ENCODE data around the gene BPNT1. TPM values are rescaled to one million over a fixed set of nuclear protein-coding genes. Genes with fewer than 3 reads are reported as not detected.
"Not testable (repeated sequence)": the region's sequence is repeated elsewhere in the genome, so short reads cannot be mapped to it uniquely, and the experiment has no call there.

The BPNT1 gene
- total RNA-seq, 1 donor from 2014 or later: 27.1 TPM

DNA sequence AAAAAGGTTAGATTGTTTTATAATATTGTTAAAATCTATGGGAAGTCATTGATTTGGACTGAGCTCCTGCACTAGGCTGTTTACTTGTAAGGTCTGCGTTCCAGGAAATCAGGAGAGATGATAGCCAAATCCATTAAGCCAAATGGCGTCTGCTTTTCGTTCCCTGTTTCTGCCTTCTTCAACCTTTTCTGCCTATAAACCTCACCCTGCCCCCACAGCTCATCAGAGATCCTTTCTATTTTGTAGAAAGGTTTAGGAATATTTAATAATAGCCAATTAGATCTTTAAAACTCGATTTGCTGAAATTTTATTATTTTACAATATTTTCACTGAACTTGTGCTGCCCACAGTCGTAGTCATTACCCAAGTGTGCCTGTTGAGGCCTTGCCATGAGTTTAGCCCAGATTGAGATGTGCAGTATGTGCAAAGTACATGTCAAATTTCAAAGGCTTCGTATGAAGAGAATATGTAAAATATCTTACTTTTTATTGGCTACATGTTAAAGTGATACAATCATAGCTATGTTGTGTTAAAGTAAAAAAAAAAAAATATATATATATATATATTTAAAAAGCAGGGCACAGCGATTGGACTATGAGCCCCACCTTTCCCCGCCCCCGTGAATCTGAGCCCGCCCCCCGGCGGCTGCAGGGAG is 3.9 kb upstream of the BPNT1 start:
- Mint-ChIP-seq H3K4me1 (ENCODE audit: low read depth) (peaks cover 6% of the 10 kb centered on the region), H3K4me3 (ENCODE audit: low read depth) (peak overlapping the region; percentile 50), H3K36me3 (ENCODE audit: insufficient read depth) (peaks cover 16% of the 10 kb centered on the region), H3K27me3 (no peaks in the 10 kb centered on the region), H3K27ac (no peak overlapping the region), H3K9me3 (ENCODE audit: low read depth) (no peaks in the 10 kb centered on the region)
- DNase-seq (ENCODE audit: low spot score, unreplicated experiment): no peak
- no peak for TF ChIP-seq CTCF (IDR thresholded peaks at IDR 0.05; ENCODE audit: unreplicated experiment)

GRCh38 chr1:220092694-220093093 is 3.1 kb upstream of the BPNT1 start:
- H3K27ac Mint-ChIP-seq: no peak overlapping the region
- no peak overlapping the region for H3K4me3 Mint-ChIP-seq (ENCODE audit: low read depth)
- H3K36me3 Mint-ChIP-seq (ENCODE audit: insufficient read depth): peaks cover 12% of the 10 kb centered on the region
- peaks cover 6% of the 10 kb centered on the region for H3K4me1 Mint-ChIP-seq (ENCODE audit: low read depth)
- DNase-seq (ENCODE audit: low spot score, unreplicated experiment): no peak
- no peaks in the 10 kb centered on the region for H3K9me3 Mint-ChIP-seq (ENCODE audit: low read depth)
- TF ChIP-seq CTCF (IDR thresholded peaks at IDR 0.05; ENCODE audit: unreplicated experiment): no peak
- no peaks in the 10 kb centered on the region for H3K27me3 Mint-ChIP-seq

- H3K36me3 Mint-ChIP-seq (ENCODE audit: insufficient read depth): peaks cover 11% of the 10 kb centered on the region
- H3K27ac Mint-ChIP-seq; H3K4me3 Mint-ChIP-seq (ENCODE audit: low read depth): not testable (repeated sequence)
Measured at GRCh38 chr1:220086261-220086686, 3.3 kb downstream of the BPNT1 start.

DNA sequence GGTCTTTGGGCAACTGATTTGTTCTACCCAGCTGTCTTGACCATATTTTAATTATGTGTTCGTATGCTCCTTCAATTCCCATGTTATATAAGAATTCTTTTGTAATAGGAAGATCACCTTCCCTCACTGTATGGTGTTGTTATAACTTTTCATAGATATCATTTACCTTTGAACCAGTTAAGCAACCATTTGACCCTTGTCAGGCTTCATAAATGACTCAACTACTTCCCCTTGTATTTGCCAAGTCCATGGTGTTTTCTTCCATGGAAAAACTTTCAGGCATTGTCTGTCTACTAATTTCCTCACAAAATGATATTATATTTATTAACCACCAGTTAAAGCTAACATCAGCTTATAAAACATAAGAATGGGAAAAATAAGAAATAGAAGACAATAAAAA is 5.1 kb downstream of the BPNT1 start:
- no peak for TF ChIP-seq CTCF (IDR thresholded peaks at IDR 0.05; ENCODE audit: unreplicated experiment)
- Mint-ChIP-seq H3K9me3 (ENCODE audit: low read depth) (no peaks in the 10 kb centered on the region), H3K27ac (no peak overlapping the region), H3K27me3 (no peaks in the 10 kb centered on the region), H3K4me1 (ENCODE audit: low read depth) (no peaks in the 10 kb centered on the region), H3K36me3 (ENCODE audit: insufficient read depth) (peaks cover 17% of the 10 kb centered on the region), H3K4me3 (ENCODE audit: low read depth) (no peak overlapping the region)
- DNase-seq (ENCODE audit: low spot score, unreplicated experiment): no peak

More at GRCh38 chr1:220086261-220086686, 3.3 kb downstream of the BPNT1 start:
- not testable (repeated sequence) for H3K4me1 Mint-ChIP-seq (ENCODE audit: low read depth); H3K27me3 Mint-ChIP-seq; H3K9me3 Mint-ChIP-seq (ENCODE audit: low read depth); DNase-seq (ENCODE audit: low spot score, unreplicated experiment)
- TF ChIP-seq CTCF (IDR thresholded peaks at IDR 0.05; ENCODE audit: unreplicated experiment): peak; percentile 42

- peaks cover 15% of the 10 kb centered on the region for H3K36me3 Mint-ChIP-seq (ENCODE audit: insufficient read depth)
- H3K4me1 Mint-ChIP-seq (ENCODE audit: low read depth): no peaks in the 10 kb centered on the region
- DNase-seq (ENCODE audit: low spot score, unreplicated experiment): no peak
- H3K27ac Mint-ChIP-seq: no peak overlapping the region
- TF ChIP-seq CTCF (IDR thresholded peaks at IDR 0.05; ENCODE audit: unreplicated experiment): no peak
- no peaks in the 10 kb centered on the region for H3K9me3 Mint-ChIP-seq (ENCODE audit: low read depth)
- no peaks in the 10 kb centered on the region for H3K27me3 Mint-ChIP-seq
- H3K4me3 Mint-ChIP-seq (ENCODE audit: low read depth): no peak overlapping the region
Measured at GRCh38 chr1:220077887-220078286, 11.7 kb downstream of the BPNT1 start.
